GM18502 (cell line): Measurements from ENCODE around the gene PRSS1.
"Not testable (repeated sequence)": the region's sequence is repeated elsewhere in the genome, so short reads cannot be mapped to it uniquely, and the experiment has no call there.

Experiments used
- ATAC-seq: cut with Tn5 transposase; IDR thresholded peaks from one replicate; pipeline ENCODE4 v1.9.1; 2021; ENCODE audit warnings: mild to moderate bottlenecking; ENCODE audit not compliant: unreplicated experiment, poor library complexity

PRSS1 gene

DNA sequence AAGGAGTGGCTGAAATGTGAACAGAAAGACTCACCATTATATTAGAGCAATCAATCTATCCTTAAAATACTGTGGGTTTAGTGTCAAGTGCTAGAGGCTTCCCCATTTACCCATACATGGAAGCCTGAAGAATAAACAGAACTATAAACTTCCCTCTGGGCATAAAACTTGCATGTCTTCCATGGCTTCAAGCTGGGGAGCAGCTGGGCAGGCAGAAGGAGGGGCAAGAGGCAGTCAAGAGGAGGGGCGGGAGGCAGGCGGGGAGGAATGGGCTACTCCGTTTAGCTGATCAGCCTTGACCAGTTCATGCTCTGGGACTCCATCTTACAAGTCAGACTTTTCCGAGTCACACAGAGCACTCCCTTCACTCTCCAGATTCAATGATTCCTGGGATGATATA, 3.5 kb upstream of the PRSS1 start:
- ATAC-seq = no peak

DNA sequence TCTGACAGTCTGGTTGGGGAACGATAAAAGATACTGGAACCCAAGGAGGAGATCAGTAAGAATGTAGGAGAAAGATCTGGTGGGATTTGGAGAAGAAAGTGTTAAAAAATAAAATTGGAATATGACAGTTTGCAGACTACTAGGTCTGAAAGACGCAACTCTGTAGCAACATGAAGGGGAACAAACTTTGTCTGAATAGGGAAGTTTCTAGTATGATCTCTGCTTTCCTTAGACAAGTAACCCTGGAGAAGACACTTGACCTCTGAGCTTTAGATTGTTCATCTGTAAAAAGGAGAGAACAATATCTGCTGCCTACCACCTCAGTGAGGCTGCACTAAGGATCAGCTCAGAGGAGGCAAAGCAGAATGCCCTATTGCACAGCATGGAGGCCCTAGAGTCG, 3.0 kb upstream of the PRSS1 start:
- no peak for ATAC-seq

DNA sequence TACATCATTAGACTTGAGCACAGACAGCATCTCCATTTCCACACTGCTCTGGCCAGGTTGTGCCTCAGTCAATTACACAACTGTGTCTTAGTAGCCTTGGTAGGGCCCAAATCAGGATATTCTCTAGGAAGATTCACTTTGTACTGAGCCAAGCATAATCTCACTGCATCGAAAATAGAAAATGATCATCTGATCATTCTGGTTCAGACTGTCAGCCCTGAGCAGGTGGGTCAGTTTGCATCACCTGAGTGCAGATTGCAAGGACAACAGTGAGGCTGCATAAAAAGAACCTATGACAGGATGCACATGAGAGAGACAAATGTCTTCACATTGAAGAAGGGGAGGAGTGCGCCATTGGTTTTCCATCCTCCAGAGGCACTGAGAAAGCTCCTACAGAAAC, 862 bp upstream of the PRSS1 start:
- not testable (repeated sequence) for ATAC-seq

DNA sequence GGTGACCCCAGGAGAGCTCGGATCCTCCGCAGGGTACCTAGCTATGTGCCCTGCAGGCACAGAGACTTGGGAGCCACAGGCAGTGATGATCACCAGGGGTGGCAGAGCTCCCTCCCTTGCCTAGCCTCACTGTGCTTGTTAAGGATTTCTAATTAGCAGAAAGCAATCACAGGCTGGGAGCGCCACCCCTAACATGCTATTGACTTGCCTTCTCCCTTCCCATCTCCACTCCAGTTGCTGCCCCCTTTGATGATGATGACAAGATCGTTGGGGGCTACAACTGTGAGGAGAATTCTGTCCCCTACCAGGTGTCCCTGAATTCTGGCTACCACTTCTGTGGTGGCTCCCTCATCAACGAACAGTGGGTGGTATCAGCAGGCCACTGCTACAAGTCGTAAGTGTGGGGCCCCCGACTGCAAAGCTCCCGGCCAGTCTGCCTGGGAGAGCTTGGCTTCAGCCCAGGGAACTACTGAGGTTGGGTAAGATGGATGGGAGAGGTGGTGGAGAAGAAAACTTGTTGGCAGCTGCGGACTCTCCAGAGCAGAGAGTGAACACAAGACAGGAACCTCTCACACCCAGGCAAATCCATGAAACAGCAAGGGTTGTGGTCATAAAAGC, 1.2 kb downstream of the PRSS1 start:
- no peak for ATAC-seq

DNA sequence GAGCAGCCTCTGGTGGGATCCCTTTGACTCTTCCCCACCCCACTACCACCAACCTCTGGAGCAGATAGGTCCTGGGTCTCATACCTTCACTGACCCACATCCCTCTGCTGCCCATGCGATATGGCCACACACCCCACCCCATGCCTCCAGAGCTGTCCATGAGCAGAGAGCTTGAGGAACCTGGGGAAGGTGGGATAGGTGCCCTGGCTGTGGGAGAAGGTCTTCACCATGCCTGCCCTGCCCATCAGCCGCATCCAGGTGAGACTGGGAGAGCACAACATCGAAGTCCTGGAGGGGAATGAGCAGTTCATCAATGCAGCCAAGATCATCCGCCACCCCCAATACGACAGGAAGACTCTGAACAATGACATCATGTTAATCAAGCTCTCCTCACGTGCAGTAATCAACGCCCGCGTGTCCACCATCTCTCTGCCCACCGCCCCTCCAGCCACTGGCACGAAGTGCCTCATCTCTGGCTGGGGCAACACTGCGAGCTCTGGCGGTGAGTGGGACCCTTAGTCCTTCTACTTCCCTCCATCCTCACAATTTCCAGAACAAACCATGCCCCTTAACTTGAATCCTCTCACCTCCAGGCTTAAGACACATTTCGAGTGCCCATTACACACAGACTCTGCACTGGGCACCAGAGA, 2.4 kb downstream of the PRSS1 start:
- not testable (repeated sequence) for ATAC-seq

DNA sequence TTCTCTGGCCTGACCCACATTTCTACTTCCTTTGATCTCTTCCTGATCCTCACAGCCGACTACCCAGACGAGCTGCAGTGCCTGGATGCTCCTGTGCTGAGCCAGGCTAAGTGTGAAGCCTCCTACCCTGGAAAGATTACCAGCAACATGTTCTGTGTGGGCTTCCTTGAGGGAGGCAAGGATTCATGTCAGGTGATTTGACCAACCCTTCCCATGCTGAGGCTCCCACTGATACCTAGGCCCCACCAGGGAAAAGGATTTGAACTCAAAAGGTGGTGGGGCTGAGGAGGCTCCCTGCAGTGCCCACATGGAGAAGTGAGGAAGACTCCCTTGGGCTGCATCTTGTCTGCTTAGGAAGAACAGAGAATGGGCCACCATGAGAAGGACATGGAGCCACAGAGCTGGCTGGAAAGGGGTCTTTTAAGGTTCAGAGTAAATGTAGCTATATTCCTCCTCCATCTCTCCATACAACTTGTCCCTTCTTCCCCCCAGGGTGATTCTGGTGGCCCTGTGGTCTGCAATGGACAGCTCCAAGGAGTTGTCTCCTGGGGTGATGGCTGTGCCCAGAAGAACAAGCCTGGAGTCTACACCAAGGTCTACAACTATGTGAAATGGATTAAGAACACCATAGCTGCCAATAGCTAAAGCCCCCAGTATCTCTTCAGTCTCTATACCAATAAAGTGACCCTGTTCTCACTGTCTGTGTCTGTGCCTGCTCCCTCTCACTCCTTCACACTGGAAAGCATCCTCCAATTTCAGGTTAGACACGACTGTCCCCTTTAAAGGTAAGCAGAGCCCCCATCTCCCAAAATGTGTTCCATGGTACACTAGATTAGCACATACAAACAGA, 3.3 kb downstream of the PRSS1 start:
- ATAC-seq = no peak

DNA sequence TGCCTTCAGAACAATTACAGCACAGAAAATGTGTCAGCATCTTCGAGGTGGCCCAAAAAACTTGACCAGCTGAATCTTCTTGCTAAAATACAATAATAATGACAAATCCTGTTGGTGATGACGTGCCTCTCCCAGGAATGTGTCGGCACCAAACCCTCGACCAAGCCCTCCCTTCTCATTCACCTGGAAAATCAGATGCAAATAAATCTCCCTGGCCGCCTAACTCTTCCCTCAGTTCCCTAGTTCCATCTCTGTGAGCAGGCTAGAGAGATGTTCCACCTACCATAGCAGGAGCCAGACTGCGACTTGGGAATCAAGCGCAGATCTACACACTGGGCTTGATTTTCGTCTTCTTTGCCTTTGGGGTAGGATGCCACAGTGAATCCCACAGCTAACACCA, 4.1 kb downstream of the PRSS1 start:
- no peak for ATAC-seq

DNA sequence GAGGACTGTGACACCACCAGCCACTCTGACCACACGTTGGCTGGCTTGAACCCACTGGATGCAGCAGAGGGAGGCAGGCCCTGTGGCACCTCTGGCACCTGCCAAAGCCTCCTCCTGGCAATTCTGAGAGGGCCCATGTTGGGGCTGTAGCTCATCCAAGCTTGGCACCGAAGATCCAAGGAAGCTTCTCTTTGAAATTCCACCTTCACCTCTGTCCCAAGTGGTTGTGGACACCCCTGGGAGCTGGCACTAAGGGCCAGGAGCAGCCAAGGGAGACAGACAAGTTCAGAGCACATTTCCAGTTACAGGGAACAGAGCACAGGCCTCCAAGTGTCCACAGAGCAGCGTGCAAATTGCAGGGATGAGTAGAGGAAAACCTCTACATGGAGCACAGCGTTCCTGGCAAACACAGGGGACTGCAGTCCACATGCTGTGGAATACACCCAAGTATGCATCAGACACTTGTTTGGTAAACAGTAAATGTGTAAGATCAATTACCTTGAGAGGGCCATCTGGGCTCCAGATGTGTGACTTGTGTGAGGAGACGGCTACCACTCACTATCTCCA, 4.7 kb downstream of the PRSS1 start:
- ATAC-seq = not testable (repeated sequence)

DNA sequence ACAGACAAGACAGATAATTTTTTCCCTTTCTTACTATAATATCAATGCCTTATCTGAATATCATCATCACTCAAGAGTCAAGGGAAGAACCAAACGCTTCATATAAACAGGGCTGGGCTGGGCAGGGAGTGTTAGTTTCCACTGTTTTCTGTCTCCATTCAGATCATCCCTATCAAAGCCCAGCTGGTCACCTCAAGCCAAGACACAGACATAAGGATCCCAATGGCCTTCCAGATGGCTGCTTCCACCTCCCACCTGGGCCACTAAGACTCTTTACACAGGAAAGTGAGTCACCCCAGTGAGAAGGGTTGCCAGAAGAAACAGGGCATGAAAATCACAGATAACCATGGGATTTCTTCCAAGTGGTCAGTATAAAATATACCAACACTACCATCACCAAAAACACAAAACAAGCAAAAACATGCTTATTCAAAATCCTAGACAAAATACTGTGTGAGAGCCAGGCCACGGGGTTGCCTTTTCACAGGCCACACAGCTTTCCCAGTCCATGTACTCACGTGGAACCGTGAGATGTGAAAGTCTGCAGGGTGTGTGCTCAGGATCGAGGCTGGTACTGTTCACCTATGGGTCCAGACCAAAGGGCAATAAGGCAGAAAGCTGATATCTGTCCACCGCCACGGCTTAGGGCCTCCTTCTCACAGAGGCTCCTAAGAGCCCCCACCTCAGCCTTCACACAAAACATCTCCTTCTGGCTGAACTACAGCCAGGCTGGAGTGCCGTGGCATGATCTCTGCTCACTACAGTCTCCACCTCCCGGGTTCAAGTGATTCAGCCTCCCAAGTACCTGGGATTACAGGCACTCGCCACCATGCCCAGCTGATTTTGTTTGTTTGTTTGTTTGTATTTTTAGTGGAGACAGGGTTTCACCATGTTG, 5.7 kb downstream of the PRSS1 start:
- no peak for ATAC-seq

DNA sequence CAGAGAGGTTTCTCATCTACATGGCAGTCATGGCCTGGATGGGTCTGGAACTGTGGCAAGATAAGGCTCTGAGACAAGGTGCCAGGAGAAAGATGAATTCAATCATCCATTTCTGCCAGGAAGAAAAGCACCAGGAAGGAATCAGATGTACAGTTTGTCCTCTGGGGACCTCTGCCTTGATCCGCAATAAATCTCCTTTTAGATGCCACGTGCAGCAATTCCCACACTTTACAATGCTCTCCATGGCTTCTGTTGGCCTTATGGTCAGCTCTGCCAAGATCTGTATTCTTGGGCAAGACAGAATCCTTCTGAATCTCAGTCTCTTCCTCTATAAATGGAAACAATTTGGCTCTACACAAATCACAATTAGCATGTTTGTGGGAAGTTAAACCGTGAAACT, 9.0 kb downstream of the PRSS1 start:
- not testable (repeated sequence) for ATAC-seq

DNA sequence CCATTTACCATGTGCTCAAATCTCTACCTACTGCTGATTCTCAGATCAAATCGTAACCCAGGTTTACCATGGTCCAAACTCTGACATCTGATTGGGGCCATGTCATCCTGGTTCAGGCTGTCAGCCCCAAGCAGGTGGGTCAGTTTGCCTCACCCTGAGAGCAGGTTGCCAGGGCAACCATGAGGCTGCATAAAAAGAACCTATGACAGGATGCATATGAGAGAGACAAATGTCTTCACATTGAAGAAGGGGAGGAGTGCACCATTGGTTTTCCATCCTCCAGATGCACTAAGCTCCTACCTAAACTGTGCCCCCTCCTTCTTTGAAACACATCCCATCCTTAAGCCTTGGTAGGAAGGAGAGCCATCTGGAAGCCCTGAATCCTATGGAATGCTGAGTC, 10.2 kb downstream of the PRSS1 start:
- ATAC-seq = no peak

DNA sequence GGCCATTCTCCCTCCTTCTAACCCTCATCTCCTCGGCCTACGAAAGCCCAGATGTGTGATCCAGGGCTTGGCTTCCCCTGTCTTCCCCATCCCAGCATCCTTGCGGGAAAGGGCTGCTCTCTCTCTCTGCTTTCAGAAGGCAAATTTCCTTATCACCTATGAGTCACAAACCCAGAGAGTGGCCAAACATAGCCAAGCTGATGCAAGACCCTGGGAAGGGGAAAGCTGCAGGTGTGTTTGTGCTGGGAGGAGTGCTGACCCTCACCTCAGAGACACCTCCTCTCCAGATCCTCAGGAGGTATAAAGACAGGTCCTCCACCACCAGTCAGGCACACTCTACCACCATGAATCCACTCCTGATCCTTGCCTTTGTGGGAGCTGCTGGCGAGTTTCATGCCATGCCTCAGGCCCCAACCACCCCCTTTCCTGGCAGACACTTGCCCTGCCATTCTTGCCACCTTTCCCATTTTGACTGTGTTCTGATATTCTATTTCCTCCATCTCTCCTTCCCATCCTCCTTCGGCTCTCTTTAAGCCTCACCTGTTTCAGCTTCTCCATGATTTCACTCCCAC, 10.9 kb downstream of the PRSS1 start:
- ATAC-seq = no peak

DNA sequence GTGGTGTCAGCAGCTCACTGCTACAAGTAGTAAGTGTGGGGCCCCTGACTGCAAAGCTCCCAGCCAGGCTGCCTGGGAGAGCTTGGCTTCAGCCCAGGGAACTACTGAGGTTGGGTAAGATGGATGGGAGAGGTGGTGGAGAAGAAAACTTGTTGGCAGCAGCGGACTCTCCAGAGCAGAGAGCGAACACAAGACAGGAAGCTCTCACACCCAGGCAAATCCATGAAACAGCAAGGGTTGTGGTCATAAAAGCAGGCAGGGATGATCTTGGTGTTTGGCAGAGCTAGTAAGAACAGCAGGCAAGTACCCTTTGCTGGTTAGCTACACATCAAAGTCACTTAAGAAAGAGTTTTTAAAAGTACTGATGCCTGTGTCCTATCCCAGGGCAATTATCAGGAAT, 12.3 kb downstream of the PRSS1 start:
- not testable (repeated sequence) for ATAC-seq

DNA sequence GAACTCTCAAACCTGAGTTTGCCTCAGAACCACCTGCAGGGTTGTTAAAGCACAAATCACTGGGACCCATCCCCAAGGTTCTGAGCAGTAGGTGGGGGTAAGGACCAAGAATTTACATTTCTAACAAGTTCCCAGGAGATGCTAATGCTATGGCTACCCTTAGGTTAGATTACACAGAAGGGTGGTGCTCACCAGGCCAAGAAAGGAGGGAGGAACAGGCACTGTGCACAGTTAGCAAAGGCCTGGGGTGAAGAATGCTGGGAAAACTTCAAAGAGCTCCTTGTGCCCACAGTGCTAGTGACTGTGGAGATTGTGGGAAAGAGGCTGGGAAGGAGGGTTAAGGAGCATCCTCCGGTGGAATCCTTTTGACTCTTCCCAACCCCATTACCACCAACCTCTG, 12.8 kb downstream of the PRSS1 start:
- no peak for ATAC-seq

DNA sequence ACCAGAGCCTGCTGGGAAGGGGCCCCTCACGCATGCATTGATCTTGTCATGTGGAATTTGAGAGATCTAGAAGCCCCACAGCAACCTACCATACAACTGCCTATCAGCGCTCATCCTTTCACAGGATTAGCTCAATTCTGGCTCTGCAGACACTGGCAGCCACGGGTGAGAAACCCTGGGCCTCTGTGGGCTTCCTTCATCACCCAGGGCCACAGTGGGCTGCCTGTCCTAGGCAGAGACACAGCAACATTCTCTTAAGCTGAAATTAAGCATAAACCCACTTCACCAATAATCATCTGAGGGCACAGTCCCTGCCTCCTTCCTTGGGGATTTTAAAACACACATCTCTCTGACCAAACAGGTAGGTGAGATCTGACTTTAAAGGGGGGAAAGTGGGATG, 18.2 kb downstream of the PRSS1 start:
- ATAC-seq = no peak

DNA sequence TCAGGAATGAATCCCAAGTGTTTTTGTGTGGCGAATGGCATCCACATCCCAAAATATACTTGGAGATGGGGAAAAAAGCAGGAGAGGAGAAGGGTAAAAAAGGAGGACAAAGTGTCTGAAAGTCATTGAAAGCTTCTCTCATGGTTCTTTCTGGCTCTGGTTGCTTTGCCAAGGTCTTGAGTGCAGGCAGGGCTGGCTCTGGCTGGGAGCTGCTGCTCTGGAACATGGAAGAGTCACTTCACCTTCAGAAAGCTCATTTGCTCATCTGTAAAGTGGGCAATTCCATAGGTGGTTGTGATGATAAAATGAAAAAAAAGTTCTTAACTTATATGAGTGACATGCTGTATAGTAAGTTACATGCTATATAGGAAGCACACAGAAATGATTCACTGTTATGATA, 18.6 kb downstream of the PRSS1 start:
- ATAC-seq = no peak

DNA sequence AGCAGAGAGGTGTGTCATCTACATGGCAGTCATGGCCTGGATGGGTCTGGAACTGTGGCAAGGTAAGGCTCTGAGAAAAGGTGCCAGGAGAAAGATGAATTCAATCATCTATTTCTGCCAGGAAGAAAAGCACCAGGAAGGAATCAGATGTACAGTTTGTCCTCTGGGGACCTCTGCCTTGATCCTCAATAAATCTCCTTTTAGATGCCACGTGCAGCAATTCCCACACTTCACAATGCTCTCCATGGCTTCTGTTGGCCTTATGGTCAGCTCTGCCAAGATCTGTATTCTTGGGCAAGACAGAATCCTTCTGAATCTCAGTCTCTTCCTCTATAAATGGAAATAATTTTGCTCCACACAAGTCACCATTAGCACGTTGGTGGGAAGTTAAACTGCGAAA, 19.6 kb downstream of the PRSS1 start:
- ATAC-seq = not testable (repeated sequence)

DNA sequence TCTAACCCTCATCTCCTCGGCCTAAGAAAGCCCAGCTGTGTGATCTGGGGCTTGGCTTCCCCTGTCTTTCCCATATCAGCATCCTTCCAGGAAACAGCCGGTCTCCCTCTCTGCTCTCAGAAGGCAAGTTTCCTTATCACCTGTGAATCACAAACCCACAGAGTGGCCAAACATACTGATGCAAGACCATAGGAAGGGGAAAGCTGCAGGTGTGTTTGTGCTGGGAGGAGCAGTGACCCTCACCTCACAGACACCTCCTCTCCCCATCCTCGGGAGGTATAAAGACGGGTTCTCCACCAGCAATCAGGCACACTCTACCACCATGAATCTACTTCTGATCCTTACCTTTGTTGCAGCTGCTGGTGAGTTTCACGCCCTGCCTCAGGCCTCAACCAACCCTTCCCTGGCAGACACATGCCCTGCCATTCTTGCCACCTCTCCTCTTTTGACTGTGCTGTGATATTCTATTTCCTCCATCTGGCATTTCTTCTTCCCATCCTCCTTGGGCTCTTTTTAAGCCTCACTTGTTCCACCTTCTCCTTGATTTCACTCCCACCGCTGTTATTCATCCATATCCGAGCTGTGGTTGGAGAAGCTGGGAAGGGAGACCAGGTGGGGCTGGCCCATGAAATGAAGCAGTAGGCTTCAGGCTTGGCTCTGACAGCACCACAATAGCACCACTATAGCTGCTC, 21.5 kb downstream of the PRSS1 start, which contains the start of gene PRSS2:
Gene PRSS2 (plus strand): TSS at position 310 of the 692 bp plus-strand sequence. CDS start 13 bp downstream, at position 323.
- peak; percentile 10 for ATAC-seq

DNA sequence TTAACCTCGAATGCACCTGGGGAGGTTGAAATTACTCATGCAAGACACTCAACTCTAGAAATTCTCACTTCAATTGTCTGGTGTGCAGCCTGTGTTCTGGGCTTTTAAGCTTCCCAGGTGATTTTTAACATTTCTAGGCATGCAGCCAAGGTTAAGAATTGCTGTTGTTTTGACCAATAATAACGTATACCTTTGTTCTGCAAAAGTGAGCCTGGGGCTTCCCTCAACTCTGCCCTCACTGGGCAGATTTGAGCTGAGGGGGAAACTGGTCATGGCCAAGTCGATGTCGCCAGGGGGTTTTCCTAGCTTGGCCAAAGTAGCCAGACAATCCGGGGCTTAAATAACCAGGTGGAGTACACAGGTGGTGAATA, 22.1 kb downstream of the PRSS1 start:
- peak; percentile 83 for ATAC-seq
